C4-2B (cell line): ENCODE results near the gene SGK2.

Source experiments
- H3K27ac ChIP-seq: fragments of 450-650 bp; 2 replicates; pipeline ENCODE4 v1.5.1; 2017
- CTCF ChIP-seq: fragments of 450-650 bp; conservative IDR thresholded peaks from 2 replicates; pipeline ENCODE4 v1.5.1; 2017; ENCODE audit warnings: mild to moderate bottlenecking
- ZFX ChIP-seq: fragments of 450-650 bp; IDR thresholded peaks from 2 replicates; pipeline ENCODE4 v1.6.1; 2017

SGK2 gene

GRCh38 chr20:43558412-43559146 is at the start of gene SGK2:
TSS of gene SGK2 (plus strand) at chr20:43559027. CDS start at chr20:43566496, 7,469 bp downstream.
- no peak within 1 kb of the TSS for H3K27ac ChIP-seq
- no peak for TF ChIP-seq CTCF
- TF ChIP-seq ZFX: no peak

- TF ChIP-seq ZFX: no peak
- no peak for TF ChIP-seq CTCF
- no peak overlapping the region for H3K27ac ChIP-seq
These were observed 46.9 kb upstream of the SGK2 start for GRCh38 chr20:43511879-43512278.

GRCh38 chr20:43513372-43513930 is 45.4 kb upstream of the SGK2 start:
- TF ChIP-seq ZFX: peak; percentile 39; the same call in 1 of the 2 replicates
- TF ChIP-seq CTCF: no peak
- H3K27ac ChIP-seq: peak overlapping the region; percentile 62

- TF ChIP-seq ZFX (no peak; the same call in 1 of the 2 replicates), CTCF (peak; percentile 33; the same call in 1 of the 2 replicates)
- H3K27ac ChIP-seq: peak overlapping the region; percentile 62
These were observed 44.7 kb upstream of the SGK2 start for GRCh38 chr20:43513931-43514647.

DNA sequence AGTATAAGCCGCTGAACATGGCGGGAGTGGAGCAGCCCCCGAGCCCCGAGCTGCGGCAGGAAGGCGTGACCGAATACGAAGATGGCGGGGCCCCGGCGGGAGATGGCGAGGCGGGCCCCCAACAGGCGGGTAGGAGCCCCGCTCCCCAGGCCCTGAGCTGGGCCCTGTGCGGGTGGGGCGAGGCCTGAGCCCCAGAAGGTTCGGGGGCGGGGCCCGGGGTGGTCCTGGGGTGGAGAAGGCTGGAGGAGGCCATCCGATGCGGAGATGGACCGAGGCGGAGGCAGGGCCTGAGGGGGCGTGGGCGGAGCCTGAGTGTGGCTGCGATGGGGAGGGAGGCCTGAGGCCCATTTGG is 44.2 kb upstream of the SGK2 start:
- peak overlapping the region; percentile 56 for H3K27ac ChIP-seq
- no peak; the same call in 1 of the 2 replicates for TF ChIP-seq CTCF
- TF ChIP-seq ZFX: peak; percentile 17; the same call in 1 of the 2 replicates

DNA sequence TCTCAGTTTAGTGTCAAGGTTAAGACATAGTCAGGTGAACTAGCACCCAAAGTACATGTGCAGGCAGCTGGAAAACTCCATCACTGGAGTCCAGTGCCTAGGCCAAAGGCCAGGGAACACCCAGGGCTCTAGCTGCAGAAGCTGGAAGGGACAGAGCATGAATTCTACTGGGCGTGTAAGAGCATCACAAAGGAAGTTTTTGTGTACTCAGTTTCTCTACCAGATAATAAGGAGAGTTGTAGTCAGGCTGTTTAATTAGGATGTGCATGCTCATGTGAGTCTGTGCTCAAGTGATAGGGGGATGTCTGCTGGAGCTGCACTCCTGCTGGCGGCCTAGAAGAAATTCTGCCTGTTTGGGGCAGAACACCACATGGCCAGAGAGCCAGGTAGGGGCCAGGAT is 43.2 kb upstream of the SGK2 start:
- no peak for TF ChIP-seq ZFX
- TF ChIP-seq CTCF: no peak
- no peak overlapping the region for H3K27ac ChIP-seq

DNA sequence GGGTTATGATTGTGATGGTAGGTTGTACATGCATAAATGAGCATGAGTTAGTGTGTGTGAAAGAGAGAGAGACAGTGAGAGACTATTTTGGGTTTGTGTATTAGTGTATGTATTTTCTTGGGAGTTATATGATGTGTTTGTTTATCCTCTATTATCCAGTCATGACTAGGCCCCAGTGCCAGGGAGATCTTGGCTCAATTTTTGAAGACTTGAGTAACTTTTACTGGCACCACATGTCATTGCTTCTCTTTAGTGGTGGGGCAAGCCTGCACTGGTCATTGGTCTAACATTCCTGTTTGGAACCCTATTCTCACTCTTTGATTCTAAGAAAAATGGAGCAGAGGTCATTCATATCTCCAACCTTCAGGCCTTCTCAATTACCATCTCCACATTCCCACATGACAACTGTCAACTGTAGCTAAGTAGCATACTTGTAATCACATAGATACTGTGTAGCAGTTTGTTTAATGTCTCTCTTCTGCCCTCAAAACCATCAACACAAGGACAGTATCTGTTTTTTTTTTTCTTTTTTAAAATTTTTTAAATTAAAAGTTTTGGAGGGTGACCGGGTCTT is 42.5 kb upstream of the SGK2 start:
- TF ChIP-seq ZFX: no peak
- no peak for TF ChIP-seq CTCF
- no peak overlapping the region for H3K27ac ChIP-seq
